Panc1 (cell line): Measurements from ENCODE around the gene HABP4.

Experiments used
- POLR2AphosphoS5 ChIP-seq: IDR thresholded peaks from 2 replicates; pipeline ENCODE4 v1.6.1; 2012; ENCODE audit warnings: mild to moderate bottlenecking, low read depth, low read length, moderate library complexity
- SIN3A ChIP-seq: IDR thresholded peaks from 2 replicates; pipeline ENCODE4 v1.6.1; 2012; ENCODE audit warnings: low read depth, mild to moderate bottlenecking, low read length, moderate library complexity, borderline replicate concordance; ENCODE audit not compliant: insufficient read depth
- TCF7L2 ChIP-seq: IDR thresholded peaks from 2 replicates; pipeline ENCODE4 v1.6.1; 2011; ENCODE audit warnings: mild to moderate bottlenecking, low read depth, low read length, inconsistent platforms
- TF ChIP-seq, protein P1 (sequence below): fragments of 450-650 bp; IDR thresholded peaks from 2 replicates; pipeline ENCODE4 v1.5.1; 2017; ENCODE audit warnings: mild to moderate bottlenecking
- TF ChIP-seq, protein P2 (sequence below), 2 experiments: IDR thresholded peaks; 2 replicates each; pipeline ENCODE4 v1.6.1; 2011 to 2012; ENCODE audit warnings: low read depth in 2 of 2, control low read depth in 1 of 2, low read length in 1 of 2, mild to moderate bottlenecking in 1 of 2, moderate library complexity in 1 of 2; ENCODE audit not compliant: insufficient read depth in 1 of 2

DNA sequence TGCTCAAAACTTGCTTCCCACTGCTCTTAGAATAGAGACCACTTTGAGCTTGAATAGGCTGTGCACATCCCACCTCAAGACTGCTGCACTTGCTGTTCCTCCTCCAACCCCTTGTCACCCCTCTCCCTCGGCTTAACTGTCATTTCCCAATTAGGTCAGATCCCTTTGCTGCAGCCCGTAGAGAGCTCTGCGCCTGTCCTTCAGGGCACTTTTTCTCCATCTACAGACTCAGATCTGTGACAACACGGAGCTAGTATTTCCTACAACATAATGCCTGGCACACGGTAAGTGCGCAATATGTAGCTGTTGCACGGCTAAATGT is 485 bp upstream of the HABP4 start:
- TF ChIP-seq, protein P1, sequence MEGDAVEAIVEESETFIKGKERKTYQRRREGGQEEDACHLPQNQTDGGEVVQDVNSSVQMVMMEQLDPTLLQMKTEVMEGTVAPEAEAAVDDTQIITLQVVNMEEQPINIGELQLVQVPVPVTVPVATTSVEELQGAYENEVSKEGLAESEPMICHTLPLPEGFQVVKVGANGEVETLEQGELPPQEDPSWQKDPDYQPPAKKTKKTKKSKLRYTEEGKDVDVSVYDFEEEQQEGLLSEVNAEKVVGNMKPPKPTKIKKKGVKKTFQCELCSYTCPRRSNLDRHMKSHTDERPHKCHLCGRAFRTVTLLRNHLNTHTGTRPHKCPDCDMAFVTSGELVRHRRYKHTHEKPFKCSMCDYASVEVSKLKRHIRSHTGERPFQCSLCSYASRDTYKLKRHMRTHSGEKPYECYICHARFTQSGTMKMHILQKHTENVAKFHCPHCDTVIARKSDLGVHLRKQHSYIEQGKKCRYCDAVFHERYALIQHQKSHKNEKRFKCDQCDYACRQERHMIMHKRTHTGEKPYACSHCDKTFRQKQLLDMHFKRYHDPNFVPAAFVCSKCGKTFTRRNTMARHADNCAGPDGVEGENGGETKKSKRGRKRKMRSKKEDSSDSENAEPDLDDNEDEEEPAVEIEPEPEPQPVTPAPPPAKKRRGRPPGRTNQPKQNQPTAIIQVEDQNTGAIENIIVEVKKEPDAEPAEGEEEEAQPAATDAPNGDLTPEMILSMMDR, result no peak
- TF ChIP-seq POLR2AphosphoS5 (no peak), TCF7L2 (no peak), SIN3A (no peak)
- TF ChIP-seq, protein P2, sequence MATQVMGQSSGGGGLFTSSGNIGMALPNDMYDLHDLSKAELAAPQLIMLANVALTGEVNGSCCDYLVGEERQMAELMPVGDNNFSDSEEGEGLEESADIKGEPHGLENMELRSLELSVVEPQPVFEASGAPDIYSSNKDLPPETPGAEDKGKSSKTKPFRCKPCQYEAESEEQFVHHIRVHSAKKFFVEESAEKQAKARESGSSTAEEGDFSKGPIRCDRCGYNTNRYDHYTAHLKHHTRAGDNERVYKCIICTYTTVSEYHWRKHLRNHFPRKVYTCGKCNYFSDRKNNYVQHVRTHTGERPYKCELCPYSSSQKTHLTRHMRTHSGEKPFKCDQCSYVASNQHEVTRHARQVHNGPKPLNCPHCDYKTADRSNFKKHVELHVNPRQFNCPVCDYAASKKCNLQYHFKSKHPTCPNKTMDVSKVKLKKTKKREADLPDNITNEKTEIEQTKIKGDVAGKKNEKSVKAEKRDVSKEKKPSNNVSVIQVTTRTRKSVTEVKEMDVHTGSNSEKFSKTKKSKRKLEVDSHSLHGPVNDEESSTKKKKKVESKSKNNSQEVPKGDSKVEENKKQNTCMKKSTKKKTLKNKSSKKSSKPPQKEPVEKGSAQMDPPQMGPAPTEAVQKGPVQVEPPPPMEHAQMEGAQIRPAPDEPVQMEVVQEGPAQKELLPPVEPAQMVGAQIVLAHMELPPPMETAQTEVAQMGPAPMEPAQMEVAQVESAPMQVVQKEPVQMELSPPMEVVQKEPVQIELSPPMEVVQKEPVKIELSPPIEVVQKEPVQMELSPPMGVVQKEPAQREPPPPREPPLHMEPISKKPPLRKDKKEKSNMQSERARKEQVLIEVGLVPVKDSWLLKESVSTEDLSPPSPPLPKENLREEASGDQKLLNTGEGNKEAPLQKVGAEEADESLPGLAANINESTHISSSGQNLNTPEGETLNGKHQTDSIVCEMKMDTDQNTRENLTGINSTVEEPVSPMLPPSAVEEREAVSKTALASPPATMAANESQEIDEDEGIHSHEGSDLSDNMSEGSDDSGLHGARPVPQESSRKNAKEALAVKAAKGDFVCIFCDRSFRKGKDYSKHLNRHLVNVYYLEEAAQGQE (IDR thresholded peaks at IDR 0.05; ENCODE audit: insufficient read depth in 1 of 2, low read depth in 2 of 2, low read length in 1 of 2), result no peak
